Measurements from ENCODE around the gene CHORDC1. TPM values are rescaled to one million over a fixed set of nuclear protein-coding genes. Genes with fewer than 3 reads are reported as not detected.
A peak's percentile ranks its signal among the peaks of the same experiment; 100 is the strongest.
"Not testable (repeated sequence)": the region's sequence is repeated elsewhere in the genome, so short reads cannot be mapped to it uniquely, and the experiment has no call there.

The CHORDC1 gene
- total RNA-seq, 1 donor from 2014 or later, result 43.0 TPM

- no peak for DNase-seq (ENCODE audit: low read depth)
- no peak for TF ChIP-seq CTCF (conservative IDR thresholded peaks at IDR 0.05; ENCODE audit: low read depth, low read length)
- H3K4me3 ChIP-seq (ENCODE audit: low read depth, low read length), result no peak overlapping the region
Measured at GRCh38 chr11:90219438-90219837, 3.4 kb downstream of the CHORDC1 start.

GRCh38 chr11:90218606-90219005 is 4.2 kb downstream of the CHORDC1 start:
- DNase-seq (ENCODE audit: low read depth), result no peak
- TF ChIP-seq CTCF (conservative IDR thresholded peaks at IDR 0.05; ENCODE audit: low read depth, low read length), result no peak
- H3K4me3 ChIP-seq (ENCODE audit: low read depth, low read length), result no peak overlapping the region

GRCh38 chr11:90216611-90217010 is 6.2 kb downstream of the CHORDC1 start:
- TF ChIP-seq CTCF (conservative IDR thresholded peaks at IDR 0.05; ENCODE audit: low read depth, low read length), result no peak
- H3K4me3 ChIP-seq (ENCODE audit: low read depth, low read length), result no peak overlapping the region
- no peak for DNase-seq (ENCODE audit: low read depth)

- no peak for DNase-seq (ENCODE audit: low read depth)
- TF ChIP-seq CTCF (conservative IDR thresholded peaks at IDR 0.05; ENCODE audit: low read depth, low read length), result no peak
- no peak overlapping the region for H3K4me3 ChIP-seq (ENCODE audit: low read depth, low read length)
Measured at GRCh38 chr11:90213322-90213721, 9.5 kb downstream of the CHORDC1 start.

- H3K4me3 ChIP-seq (ENCODE audit: low read depth, low read length), result no peak overlapping the region
- DNase-seq (ENCODE audit: low read depth), result no peak
- TF ChIP-seq CTCF (conservative IDR thresholded peaks at IDR 0.05; ENCODE audit: low read depth, low read length), result no peak
Measured at GRCh38 chr11:90208857-90209256, 14.0 kb downstream of the CHORDC1 start.

- H3K4me3 ChIP-seq (ENCODE audit: low read depth, low read length); DNase-seq (ENCODE audit: low read depth): not testable (repeated sequence)
Measured at GRCh38 chr11:90207992-90208391, 14.9 kb downstream of the CHORDC1 start.

- no peak overlapping the region for H3K4me3 ChIP-seq (ENCODE audit: low read depth, low read length)
- peak; percentile 88 for TF ChIP-seq CTCF (conservative IDR thresholded peaks at IDR 0.05; ENCODE audit: low read depth, low read length)
- DNase-seq (ENCODE audit: low read depth), result no peak
Measured at GRCh38 chr11:90204832-90205646, 17.8 kb downstream of the CHORDC1 start.
